ENCODE measurements around the gene CSNK2B.

Gene CSNK2B

GRCh38 chr6:31717499-31718222 is 51.8 kb downstream of the CSNK2B start:
- DNase-seq: no peak

DNA sequence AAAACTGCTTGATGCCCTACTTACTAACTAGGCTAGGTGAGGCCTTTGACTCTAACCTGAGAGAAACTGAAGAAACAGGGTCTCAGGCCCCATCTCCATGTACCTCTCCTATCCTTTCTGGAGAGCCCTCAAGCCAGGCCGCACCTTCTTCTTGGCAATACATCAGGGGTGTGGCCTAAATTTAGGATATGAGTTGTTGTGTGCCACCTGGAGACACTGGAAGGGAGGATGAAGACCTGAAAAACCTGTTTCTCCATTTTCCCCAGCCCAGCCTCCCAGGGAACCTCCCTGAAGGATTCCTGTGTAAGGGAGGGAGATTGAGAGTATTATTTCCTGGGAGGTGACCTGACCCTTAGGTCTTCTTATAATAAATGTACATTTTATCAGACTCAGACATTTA is 52.4 kb downstream of the CSNK2B start:
- no peak for DNase-seq

GRCh38 chr6:31719001-31719400 is 53.1 kb downstream of the CSNK2B start:
- no peak for DNase-seq

Measured in NCI-H2227 treated with DMSO at 0.1 percent for 48 hours (cell line).